ENCODE measurements around the gene DYNLT2B. TPM values are rescaled to one million over a fixed set of nuclear protein-coding genes. Genes with fewer than 3 reads are reported as not detected.
"Not testable (repeated sequence)": the region's sequence is repeated elsewhere in the genome, so short reads cannot be mapped to it uniquely, and the experiment has no call there.

DYNLT2B gene
- total RNA-seq, 1 experiment from 2014 or later = 12.1 TPM

- Mint-ChIP-seq H3K9me3 (ENCODE audit: unreplicated experiment) (no peaks in the 10 kb centered on the region), H3K4me3 (ENCODE audit: unreplicated experiment) (no peak overlapping the region), H3K4me1 (ENCODE audit: low read depth, unreplicated experiment) (no peaks in the 10 kb centered on the region), H3K27ac (ENCODE audit: unreplicated experiment) (no peak overlapping the region), H3K36me3 (ENCODE audit: insufficient read depth, unreplicated experiment) (peaks cover 35% of the 10 kb centered on the region), H3K27me3 (ENCODE audit: insufficient read depth, unreplicated experiment) (no peaks in the 10 kb centered on the region)
- no peak for DNase-seq
- Histone ChIP-seq H3K4me1 (no peaks in the 10 kb centered on the region), H3K36me3 (ENCODE audit: control insufficient read depth, insufficient read depth, low read length) (peaks cover 1% of the 10 kb centered on the region), H3K9me3 (no peaks in the 10 kb centered on the region), H3K4me3 (ENCODE audit: low read depth, low read length) (no peak overlapping the region), H3K27me3 (replicated peaks; ENCODE audit: control insufficient read depth, insufficient read depth, low read length) (no peaks in the 10 kb centered on the region)
- POLR2A ChIA-PET = no interaction called here
- no peak for TF ChIP-seq CTCF (IDR thresholded peaks at IDR 0.05; ENCODE audit: insufficient read depth in 1 of 2, low read depth in 1 of 2, low read length in 1 of 2, severe bottlenecking in 1 of 2, unreplicated experiment in 1 of 2)
- intact Hi-C loops (cut with micrococcal nuclease; ENCODE audit: unreplicated experiment) = loop anchor here (10.0 kb wide), 1 partner anchor 193 kb away; no protein-coding TSS in a partner anchor
- CTCF ChIA-PET = no interaction called here
- no TSS peak for BruUV-seq (replicated peaks)
Observed at GRCh38 chr3:196251918-196252317, 66.1 kb downstream of the DYNLT2B start.

- Mint-ChIP-seq H3K27me3 (ENCODE audit: insufficient read depth, unreplicated experiment) (no peaks in the 10 kb centered on the region), H3K4me3 (ENCODE audit: unreplicated experiment) (no peak overlapping the region), H3K27ac (ENCODE audit: unreplicated experiment) (no peak overlapping the region), H3K4me1 (ENCODE audit: low read depth, unreplicated experiment) (no peaks in the 10 kb centered on the region), H3K36me3 (ENCODE audit: insufficient read depth, unreplicated experiment) (peaks cover 43% of the 10 kb centered on the region), H3K9me3 (ENCODE audit: unreplicated experiment) (no peaks in the 10 kb centered on the region)
- no TSS peak for BruUV-seq (replicated peaks)
- CTCF ChIA-PET = no interaction called here
- Histone ChIP-seq H3K36me3 (ENCODE audit: control insufficient read depth, insufficient read depth, low read length) (peaks cover 1% of the 10 kb centered on the region; the same call in 1 of the 2 replicates), H3K4me3 (ENCODE audit: low read depth, low read length) (no peak overlapping the region), H3K4me1 (no peaks in the 10 kb centered on the region), H3K9me3 (no peaks in the 10 kb centered on the region), H3K27me3 (replicated peaks; ENCODE audit: control insufficient read depth, insufficient read depth, low read length) (no peaks in the 10 kb centered on the region)
- intact Hi-C loops (cut with micrococcal nuclease; ENCODE audit: unreplicated experiment) = no loop called here
- POLR2A ChIA-PET = no interaction called here
- DNase-seq = no peak
- no peak for TF ChIP-seq CTCF (IDR thresholded peaks at IDR 0.05; ENCODE audit: insufficient read depth in 1 of 2, low read depth in 1 of 2, low read length in 1 of 2, severe bottlenecking in 1 of 2, unreplicated experiment in 1 of 2)
Observed at GRCh38 chr3:196246612-196247308, 71.3 kb downstream of the DYNLT2B start.

- H3K9me3 ChIP-seq; H3K4me3 ChIP-seq (ENCODE audit: low read depth, low read length); H3K27me3 Mint-ChIP-seq (ENCODE audit: insufficient read depth, unreplicated experiment); H3K4me1 ChIP-seq; H3K36me3 ChIP-seq (ENCODE audit: control insufficient read depth, insufficient read depth, low read length); POLR2A ChIA-PET; CTCF ChIA-PET; BruUV-seq (replicated peaks); H3K4me3 Mint-ChIP-seq (ENCODE audit: unreplicated experiment); intact Hi-C loops (cut with micrococcal nuclease; ENCODE audit: unreplicated experiment); H3K27me3 ChIP-seq (replicated peaks; ENCODE audit: control insufficient read depth, insufficient read depth, low read length); H3K27ac Mint-ChIP-seq (ENCODE audit: unreplicated experiment); H3K4me1 Mint-ChIP-seq (ENCODE audit: low read depth, unreplicated experiment); DNase-seq; H3K9me3 Mint-ChIP-seq (ENCODE audit: unreplicated experiment): not testable (repeated sequence)
- H3K36me3 Mint-ChIP-seq (ENCODE audit: insufficient read depth, unreplicated experiment) = peaks cover 50% of the 10 kb centered on the region
Observed at GRCh38 chr3:196244166-196244565, 73.9 kb downstream of the DYNLT2B start.

All from Caco-2 (cell line).